ENCODE measurements around the gene ZBTB21.

Gene ZBTB21

DNA sequence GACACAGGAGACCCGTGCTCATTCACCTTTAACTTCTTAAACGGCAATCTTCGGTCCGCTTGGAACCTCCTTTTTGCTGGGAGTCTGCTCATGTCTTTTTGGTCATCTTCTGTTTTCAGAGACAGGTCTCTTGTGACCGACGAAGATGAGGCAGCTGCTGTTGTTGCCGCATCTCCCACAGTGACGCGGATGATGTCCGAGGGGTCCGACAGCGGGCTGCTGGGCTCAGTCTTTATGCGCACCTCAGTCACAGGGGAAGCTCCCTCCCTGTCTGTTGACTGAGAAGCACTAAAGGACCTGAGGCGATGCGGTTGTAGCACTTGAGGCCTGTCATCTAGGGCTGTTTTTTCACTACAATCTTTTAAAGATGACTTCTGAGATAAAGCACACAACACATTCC lies 17.6 kb downstream of the ZBTB21 start:
- no peak for DNase-seq (ENCODE audit: low spot score)

DNA sequence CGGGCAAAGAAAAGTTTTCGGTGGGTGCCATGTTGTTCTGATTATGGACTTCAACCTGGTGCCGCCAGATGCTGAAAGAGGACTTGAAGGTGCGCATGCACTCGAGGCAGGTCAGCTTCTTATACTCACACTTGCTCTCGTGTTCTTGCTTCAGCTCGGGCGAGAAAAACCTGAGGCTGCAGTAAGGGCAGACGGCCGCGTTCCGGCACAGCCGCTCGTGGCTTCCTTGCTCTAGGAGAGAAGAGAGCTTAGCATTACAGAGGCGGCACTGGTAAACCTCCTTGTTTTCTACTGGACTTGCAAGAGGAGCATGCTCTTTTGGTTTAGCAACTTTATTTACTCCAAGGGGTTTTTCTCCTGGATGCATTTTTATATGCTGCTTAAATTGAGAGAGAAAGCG lies 18.5 kb downstream of the ZBTB21 start:
- no peak for DNase-seq (ENCODE audit: low spot score)

DNA sequence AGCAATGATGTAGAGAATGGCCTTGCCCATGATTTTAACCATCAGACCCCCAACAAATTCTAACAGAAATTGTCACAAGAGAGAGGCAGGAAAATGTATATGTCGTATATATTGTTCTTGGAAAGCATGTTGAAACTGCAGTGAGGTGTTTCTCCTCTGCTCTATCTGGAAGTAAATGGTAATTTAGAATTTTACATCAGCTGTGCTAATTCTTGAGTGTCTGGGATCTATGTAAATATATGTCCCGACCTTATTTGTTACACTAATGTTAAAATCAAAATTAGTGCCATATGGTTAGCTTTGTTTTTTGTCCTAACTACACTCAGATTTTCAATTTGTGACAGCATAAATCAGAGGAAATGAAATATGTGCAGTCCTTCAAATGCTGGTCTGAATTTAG lies 20.5 kb downstream of the ZBTB21 start:
- DNase-seq (ENCODE audit: low spot score), result no peak

DNA sequence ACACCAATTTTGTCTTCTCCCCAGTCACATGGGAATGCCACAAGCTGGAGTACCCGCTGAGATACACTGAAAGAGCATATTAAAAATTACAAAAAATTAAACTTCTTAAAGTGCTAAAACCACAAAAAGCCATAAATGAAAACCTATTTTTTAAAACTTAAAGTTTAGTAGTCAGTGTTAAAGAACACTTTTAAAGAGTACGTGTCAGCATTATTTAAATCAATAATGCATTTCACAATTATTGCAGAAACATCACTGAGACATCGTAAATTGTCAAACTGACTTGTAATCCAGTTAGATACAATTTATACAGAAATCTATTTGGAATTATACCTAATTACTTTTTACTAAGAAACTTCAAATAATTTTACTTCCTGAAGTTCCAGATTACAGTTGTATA lies 22.9 kb downstream of the ZBTB21 start:
- no peak for DNase-seq (ENCODE audit: low spot score)

DNA sequence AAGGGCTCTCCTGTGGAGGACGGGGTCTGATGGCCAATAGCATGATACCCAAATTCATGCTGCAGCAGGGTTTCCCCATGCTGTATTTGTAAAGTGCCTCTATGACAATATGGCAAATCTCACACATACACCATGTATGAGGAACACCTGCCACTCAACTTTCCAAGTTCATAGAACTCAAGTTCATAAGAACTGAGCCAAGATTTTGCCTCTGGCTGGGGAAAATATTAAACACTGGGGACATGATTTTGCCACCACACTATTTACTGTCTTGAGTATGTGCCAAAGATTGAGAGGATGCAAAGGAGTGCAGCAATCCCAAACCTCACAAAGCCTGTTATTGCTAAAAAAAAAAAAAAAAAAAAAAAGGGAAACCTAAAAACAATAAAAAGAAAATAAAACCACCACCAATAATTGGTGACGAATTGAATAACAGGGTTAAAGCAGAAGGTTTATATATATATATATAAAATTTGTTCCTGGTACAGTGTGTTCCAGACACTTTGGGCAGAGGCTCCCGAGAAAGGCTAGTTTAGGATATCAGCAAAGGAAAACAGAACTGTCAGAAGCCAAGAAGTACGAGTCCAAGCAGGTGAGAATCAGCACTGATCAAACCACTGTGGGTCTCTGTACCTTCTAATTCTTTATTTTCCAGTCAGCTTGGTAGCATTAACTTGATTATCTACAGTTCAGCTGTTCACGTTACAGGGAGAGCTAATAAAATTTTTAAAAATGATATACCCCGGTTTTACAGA lies 24.3 kb downstream of the ZBTB21 start:
- DNase-seq (ENCODE audit: low spot score), result no peak

DNA sequence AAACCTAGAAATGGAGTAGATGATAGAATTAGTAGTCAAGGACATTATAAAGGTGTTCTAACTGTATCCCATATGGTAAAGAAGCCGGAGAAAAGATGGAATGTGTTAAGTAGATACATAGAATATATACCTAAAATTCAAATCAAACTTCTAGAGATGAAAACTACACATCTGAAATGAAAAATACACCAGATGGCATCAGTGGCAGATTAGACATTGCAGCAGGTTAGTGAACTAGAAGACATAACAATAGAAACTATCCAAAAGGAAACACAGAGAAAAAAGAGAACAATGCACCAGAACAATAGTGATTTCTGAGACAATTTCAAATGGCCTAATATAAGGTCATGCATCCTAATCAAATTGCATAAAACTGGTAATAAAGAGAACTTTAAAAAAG lies 26.9 kb downstream of the ZBTB21 start:
- DNase-seq (ENCODE audit: low spot score), result no peak

DNA sequence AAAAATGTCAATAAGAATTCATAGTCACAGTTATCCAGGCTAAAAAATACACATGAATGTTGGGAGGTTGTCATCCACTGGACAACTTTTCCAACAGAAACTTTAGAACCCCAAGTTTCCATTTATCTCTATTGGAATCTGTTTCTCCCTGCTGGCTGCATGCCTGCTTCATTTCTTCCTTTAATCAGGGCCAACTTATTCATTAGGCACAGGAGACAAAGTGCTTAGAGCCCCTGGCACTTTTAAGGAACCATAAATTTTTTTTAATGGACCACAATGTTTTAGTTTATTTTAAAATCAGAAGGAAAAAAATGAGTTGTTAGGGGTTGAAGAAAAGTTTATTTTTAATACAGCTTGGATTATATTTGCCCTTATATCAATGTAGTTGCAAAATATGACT lies 29.6 kb downstream of the ZBTB21 start:
- DNase-seq (ENCODE audit: low spot score), result no peak

DNA sequence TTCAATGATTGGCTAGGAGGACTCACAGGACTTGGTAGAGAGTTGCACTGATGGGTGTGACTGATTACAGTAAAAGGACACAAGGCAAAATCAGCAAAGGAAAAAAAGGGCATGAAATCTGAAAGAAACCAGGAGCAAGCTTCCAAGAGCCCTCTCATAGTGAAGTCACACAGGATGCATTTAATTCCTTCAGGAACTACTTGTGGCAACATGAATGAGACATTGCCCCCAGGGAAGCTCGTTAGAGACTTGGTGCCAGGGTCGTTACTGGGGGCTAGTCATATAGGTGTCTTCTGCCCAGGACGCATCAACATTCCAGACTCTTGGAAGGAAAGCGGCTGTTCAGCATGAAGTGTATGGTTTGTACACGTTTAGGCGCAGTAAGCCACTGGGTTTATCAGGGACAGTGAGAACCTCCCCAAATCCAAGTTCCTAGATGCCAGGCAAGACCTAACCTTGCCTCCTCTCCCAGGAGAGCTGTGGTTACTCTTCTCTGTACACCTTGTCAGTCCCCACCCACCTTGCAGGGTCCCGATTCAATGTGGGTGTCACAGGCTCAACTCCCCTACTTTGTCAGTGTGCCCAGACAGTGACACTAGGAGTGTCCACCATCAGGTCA lies 30.3 kb downstream of the ZBTB21 start:
- DNase-seq (ENCODE audit: low spot score), result no peak

DNA sequence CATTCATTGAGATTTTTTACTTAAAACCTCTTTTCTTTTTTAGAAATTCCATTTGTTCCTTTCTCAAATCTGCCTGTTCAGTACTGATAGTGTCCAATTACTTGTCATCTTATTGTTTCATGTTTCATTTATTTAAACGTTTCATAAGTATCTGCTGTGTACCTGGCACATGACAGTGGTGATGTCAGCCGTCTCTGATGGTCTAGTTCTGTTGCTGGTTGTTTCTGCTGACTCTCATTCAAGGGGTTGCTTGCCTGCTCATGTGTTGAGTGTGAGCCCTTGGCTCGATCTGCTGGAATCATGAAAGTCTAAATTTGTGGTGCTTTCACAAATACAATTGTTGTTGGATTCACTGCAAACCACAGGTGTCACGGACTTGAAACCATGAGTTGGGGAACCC lies 30.8 kb downstream of the ZBTB21 start:
- no peak for DNase-seq (ENCODE audit: low spot score)

DNA sequence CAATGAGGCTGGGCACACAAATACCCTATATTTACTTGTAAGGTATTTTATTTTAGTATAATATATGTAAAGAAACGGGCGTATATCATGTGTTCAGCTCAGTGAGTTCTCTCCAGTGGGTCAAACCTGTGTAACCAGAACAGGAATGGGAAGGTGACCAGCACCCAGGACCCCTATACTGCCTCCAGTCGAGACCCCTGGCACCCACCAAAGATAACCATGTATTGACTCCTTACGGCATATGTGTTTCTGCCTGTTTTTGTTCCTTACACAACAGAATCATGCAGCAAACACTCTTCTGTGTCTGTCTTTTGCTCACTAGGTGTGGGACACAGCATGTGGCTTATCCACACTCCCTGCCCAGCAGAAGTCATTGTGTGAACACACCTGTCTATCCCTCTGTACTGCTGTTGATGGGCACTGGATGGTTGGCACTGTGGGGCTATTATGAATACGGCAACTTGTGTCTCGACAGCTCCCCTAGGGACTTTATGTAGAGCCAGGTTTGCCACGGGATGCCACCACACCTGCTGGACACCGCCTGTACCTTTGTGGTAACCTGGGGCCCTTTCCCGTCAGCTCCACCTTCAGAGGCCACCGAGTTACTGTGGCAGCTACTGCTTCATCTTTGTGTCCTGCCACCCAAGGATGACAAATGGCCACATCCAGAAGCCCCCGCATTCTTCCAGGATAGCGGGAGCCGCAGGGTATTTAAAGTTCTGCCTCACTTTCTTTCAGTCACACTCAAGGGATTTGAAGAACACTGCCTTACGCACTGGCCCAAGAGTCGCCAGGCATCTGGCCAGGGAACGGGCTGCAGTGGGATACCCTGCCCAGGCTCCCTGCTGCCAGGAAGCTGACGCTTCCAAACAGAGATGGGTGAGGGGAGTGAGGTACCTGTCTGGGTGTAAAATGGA lies 32.9 kb downstream of the ZBTB21 start:
- DNase-seq (ENCODE audit: low spot score), result no peak

DNA sequence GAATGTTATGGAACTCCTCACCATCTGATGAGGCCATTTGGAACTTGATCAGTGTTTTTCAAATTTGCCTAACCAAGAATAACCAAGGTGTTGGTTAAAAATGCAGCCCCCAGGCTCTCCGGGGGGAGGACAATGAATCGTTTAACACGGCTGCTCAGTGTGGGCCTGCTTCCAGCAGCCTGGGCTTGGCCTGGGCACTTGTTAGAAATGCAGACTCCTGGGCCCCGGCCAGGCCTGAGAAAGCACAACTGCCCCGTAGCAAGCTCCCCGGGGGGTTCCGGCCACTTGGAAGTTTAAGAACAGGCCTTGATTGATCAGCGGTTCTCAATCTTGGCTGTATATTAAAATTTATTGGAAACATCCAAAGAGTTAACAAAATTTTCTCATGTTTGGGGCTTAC lies 33.5 kb downstream of the ZBTB21 start:
- DNase-seq (ENCODE audit: low spot score), result no peak

DNA sequence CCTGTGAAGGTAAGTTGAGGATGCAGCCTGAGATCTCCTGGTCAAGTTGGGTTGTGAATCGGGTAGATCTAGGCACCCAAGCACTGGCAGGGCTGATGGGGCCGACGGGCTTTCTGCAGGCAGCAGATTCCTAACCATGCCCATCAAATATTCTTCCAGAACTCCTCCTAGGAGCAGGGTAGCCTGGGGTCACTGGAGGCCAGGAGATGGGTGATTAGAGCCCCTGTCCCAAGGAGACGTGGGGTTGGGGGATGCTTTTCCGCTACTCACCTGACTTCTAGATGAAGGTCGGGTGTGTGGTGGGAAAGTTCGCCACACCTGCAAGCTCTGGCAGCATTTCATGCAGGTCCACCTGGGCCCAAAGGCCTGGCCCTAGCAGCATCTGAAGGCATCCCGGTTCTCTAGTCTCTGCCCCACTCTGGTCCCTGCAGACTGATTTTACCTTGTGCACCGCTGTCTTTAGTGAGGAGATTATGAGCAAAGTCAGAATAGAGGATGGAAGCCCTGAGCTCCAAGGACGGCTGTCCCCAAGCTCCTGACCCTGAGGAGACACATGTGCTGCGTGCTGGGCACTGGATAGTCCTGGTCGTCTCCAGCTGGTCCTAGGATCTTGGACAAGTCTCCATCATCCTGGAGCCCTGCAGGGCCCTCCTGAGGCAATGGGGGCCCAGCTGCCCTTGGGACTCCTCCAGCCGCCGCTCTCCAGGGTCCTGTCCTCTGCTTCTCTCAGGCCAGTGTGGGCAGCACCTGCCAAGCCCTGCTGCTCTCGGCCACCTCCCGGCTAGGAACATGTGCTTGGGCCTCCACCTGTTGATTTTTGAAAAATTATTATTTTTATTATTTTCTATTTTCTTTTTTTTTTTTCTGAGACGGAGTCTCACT lies 34.5 kb downstream of the ZBTB21 start:
- no peak for DNase-seq (ENCODE audit: low spot score)

DNA sequence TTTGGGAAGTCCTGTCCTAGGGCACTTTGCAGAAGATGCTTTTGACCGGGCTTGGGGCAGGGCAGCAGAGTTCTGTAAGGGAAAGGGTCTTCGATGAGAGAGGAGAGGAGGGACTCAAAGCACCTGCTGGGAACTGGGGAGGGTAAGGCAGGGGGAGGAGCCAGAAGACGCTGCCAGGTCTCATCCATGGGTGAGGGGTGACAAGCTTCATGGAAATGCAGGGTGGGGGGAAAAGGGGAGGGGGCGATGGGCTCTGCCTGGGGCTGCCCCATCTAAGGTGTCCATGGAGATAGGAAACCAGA lies 35.5 kb downstream of the ZBTB21 start:
- no peak for DNase-seq (ENCODE audit: low spot score)

DNA sequence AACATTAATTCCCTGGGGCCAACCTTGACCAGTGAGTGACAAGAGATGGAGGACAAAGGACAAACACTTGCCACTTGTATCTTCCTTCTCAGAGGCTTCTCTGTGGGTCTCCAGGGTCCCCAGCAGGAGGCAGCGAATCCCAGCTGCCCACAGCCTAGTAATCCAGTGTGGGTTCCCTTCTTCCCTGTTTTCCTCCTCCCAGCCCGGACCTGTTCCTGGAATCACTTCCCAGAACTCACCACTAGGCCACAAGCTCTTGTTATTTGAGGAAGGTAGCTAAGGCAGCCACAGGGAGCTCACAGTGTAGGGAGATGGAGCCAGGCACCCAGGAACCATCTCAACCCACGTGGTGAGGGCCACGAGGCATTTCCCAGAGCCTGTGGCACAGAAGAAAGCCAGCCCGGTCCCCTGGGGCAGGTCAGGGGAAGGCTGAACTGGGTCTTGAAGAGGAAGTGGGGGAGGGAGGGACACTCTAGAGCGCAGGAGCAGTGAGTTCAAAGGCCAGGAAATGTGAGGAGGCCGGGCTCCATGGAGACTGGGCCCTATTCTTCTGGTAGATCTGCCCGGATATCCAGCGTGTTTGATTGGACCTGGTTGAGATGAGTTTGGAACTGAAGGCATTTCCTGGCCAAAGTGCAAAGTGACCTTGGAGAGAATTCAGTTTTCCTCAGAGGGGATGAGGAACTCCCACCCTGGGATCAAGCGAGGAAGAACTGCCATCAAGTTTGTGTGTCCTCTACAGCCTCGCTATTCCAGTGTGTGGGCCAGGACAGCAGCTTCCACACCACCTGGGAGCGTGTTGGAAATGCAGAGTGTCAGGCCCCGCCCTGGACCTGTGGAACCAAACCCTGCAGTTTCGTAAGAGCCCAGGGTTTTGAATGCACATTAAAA lies 36.1 kb downstream of the ZBTB21 start:
- DNase-seq (ENCODE audit: low spot score), result no peak

DNA sequence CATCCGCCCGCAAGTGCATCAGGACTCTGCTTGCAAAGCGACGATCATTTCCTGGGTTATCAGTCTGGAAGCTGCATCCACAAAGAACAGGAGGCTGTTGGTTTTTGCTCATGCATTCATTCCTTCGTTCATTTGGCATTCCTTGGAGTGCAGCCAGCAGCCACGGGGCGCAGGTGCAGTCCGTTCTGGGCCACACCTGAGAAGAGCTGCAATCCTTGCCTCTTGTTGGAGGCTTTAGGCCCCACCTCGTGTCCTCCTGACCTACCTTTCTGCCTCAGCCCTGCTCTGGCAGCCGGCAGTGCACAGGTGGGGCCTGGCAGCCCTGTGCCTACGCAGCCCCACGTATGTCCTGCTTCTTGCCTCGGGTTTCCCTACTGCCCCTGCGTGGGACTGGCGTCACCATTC lies 36.7 kb downstream of the ZBTB21 start:
- no peak for DNase-seq (ENCODE audit: low spot score)

DNA sequence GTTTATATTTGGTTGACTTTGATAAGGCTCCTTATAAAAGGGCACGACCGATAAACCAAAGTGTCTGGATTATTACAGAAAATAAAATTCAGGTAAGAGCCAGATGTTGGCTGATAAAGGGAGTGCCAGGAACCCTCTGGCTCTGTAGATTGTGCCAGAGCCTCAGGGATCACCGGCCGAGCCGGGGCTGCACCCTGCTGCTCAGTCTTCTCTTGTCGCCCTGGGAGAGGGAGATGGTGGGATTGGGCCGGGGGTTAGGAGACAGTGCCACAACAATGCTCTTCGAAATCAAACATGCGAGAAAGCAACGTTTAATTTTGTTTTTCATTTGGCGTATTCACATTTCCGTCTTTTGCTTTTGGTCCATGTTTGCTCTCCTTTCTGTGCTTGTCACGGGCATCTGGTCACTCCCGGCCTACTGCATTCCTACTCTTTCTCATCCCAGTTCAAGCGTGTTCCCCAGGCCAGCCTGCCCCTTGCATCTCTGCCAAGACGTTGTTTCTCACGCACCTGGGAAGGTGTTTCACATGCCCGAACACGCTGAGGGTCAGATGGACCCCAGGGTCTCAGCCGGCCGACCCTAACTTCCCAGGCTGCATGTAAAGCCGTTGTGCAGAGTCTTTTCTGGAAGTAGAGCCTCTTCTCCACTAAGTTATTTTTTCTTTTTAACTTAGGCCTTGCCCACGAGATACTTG lies 37.5 kb downstream of the ZBTB21 start:
- DNase-seq (ENCODE audit: low spot score), result no peak

DNA sequence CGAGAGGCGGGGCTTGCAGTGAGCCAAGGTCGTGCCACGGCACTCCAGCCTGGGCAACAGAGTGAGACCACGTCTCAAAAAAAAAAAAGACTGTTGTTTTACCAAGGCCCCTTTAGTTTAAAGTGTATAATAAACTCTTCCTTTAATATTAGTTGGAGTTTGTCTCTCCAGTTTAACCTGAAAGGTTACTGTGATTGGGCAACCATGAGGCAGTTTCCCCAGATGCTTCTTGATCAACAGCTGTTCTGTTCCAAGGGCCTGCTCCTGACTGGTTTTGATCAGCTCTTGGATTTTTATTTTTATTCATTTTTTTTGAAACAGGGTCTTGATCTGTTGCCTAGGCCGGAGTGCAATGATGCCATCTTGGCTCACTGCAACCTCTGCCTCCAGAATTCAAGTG lies 38.3 kb downstream of the ZBTB21 start:
- no peak for DNase-seq (ENCODE audit: low spot score)

DNA sequence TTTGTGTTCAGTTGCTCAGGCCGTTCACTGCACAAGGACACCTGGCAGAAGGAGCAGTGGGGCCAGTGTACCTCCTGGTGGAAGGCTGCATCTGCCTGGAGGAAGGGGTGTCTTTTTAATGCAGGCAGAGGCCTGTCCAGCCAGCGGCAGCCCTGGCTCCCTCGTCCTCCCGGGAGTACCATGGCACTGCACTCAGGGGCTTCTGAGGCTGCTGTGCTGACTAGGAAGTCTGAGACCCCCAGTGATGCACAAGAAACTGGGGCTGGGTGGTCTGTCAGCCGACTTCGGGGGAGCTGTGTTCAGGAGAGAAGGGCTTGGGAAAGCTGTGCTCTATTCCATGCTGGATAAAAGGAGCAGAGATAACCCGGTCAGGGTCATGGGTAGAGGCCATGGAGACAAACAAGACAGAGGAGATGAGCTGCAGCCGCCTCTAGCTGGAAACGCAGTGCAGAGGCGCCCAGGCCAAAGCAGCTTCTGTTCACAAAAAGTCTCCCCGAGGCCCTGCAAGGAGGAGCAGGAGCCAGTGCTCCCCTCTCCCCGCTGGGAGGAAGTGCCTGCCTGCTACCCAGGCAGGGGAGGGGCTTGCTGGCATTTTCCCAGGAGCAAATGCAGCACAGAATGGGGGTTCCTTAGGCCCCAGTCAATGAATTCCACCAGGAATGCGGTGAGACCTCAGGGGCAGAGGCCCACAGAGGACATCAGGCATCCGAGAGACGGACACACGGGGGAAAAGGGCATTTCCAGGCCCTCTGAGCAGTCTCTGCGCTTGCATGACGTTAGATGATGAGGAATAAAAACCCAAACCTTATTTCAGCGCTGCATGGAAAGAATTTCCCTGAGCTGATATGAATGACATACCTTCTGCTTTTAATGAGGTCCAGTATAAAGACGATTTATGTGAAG lies 39.2 kb downstream of the ZBTB21 start:
- no peak for DNase-seq (ENCODE audit: low spot score)

DNA sequence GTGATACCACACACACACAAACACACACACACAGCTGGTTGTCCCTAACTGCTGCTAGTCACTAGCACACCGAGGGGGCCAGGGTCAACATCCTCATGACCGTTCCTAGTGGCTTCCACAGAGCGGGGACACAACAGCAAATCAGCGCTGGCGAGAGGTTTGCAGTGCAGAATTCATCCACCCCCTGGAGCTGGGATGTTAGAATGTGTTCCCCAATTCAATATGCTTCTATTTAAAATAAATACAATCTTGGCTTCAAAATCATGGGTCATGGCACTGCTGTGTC lies 40.1 kb downstream of the ZBTB21 start:
- DNase-seq (ENCODE audit: low spot score), result no peak

DNA sequence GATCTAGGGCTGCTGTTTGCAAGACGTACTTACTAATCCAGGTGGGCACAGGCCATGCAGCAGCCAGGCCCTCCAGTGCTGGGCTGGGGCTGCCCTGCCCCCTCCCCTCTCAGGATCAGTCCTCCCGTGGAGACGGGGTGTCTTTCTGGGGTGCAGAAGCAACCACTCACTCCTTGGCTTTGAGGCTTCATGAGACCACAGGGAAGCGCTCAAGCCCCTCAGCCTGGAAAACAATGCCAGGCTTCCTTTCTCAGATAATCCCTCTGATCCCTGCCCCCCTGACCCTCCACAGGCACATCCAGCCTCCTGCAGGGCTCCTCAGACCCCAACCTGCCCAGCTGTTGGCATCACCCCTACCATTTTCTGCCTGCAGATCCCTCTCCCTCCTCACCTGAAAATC lies 42.5 kb downstream of the ZBTB21 start:
- DNase-seq (ENCODE audit: low spot score), result no peak

Data from pons (tissue), 1 donor.